HEK293T (cell line): ENCODE measurements around the gene RSPO4.

Experiments used
- ARNT ChIP-seq: fragments of 450-650 bp; IDR thresholded peaks from 2 replicates; pipeline ENCODE4 v1.6.1; 2017; ENCODE audit warnings: mild to moderate bottlenecking
- BHLHE40 ChIP-seq: fragments of 450-650 bp; IDR thresholded peaks from 2 replicates; pipeline ENCODE4 v1.6.1; 2016; ENCODE audit warnings: mild to moderate bottlenecking, moderate library complexity, borderline replicate concordance
- CTBP1 ChIP-seq: fragments of 450-650 bp; IDR thresholded peaks from 2 replicates; pipeline ENCODE4 v1.6.1; 2016; ENCODE audit warnings: borderline replicate concordance
- ELF4 ChIP-seq: fragments of 450-650 bp; IDR thresholded peaks from 2 replicates; pipeline ENCODE4 v1.6.1; 2017; ENCODE audit warnings: antibody characterized with exemption
- FOXA1 ChIP-seq: fragments of 450-650 bp; IDR thresholded peaks from 2 replicates; pipeline ENCODE4 v1.6.1; 2016; ENCODE audit warnings: mild to moderate bottlenecking
- FOXM1 ChIP-seq: fragments of 450-650 bp; IDR thresholded peaks from 2 replicates; pipeline ENCODE4 v1.6.1; 2017; ENCODE audit warnings: mild to moderate bottlenecking, borderline replicate concordance
- L3MBTL2 ChIP-seq: fragments of 450-650 bp; conservative IDR thresholded peaks from 2 replicates; pipeline ENCODE4 v1.6.1; 2016; ENCODE audit warnings: mild to moderate bottlenecking
- LEF1 ChIP-seq: fragments of 450-650 bp; IDR thresholded peaks from 2 replicates; pipeline ENCODE4 v1.6.1; 2017; ENCODE audit warnings: mild to moderate bottlenecking, borderline replicate concordance
- NFRKB ChIP-seq: fragments of 450-650 bp; IDR thresholded peaks from 2 replicates; pipeline ENCODE4 v1.6.1; 2016; ENCODE audit warnings: mild to moderate bottlenecking, moderate library complexity
- PKNOX1 ChIP-seq: fragments of 450-650 bp; IDR thresholded peaks from 2 replicates; pipeline ENCODE4 v1.6.1; 2016
- SP1 ChIP-seq: fragments of 450-650 bp; IDR thresholded peaks from 2 replicates; pipeline ENCODE4 v1.6.1; 2017
- SUZ12 ChIP-seq: fragments of 450-650 bp; IDR thresholded peaks from 2 replicates; pipeline ENCODE4 v1.6.1; 2016; ENCODE audit warnings: mild to moderate bottlenecking
- TARDBP ChIP-seq: fragments of 450-650 bp; IDR thresholded peaks from 2 replicates; pipeline ENCODE4 v1.6.1; 2016

GRCh38 chr20:973785-974194 is 28.3 kb downstream of the RSPO4 start:
- no peak for TF ChIP-seq FOXM1
- TF ChIP-seq BHLHE40, result no peak
- no peak for TF ChIP-seq SP1
- no peak for TF ChIP-seq PKNOX1
- TF ChIP-seq ELF4, result no peak
- TF ChIP-seq CTBP1, result no peak
- no peak for TF ChIP-seq FOXA1
- TF ChIP-seq LEF1, result no peak
- TF ChIP-seq TARDBP, result no peak
- no peak for TF ChIP-seq NFRKB
- no peak for TF ChIP-seq L3MBTL2
- TF ChIP-seq SUZ12, result no peak
- no peak for TF ChIP-seq ARNT
